Mucosa of rectum (tissue), 2 donors: ENCODE results near the gene SLC29A1.

Source experiments
- H3K27ac ChIP-seq, 2 donors: one replicate each; pipeline ENCODE4 v1.7.0; 2013; ENCODE audit warnings: inconsistent platforms in 2 of 2, low read depth in 2 of 2, low read length in 2 of 2
- H3K27me3 ChIP-seq, 2 donors: one replicate each; pipeline ENCODE4 v1.7.0; 2013; ENCODE audit warnings: low read length in 2 of 2; ENCODE audit not compliant: control insufficient read depth in 2 of 2, insufficient read depth in 2 of 2
- H3K36me3 ChIP-seq, 2 donors: one replicate each; pipeline ENCODE4 v1.7.0; 2013; ENCODE audit warnings: low read length in 2 of 2; ENCODE audit not compliant: control insufficient read depth in 2 of 2, insufficient read depth in 2 of 2
- H3K4me1 ChIP-seq, 2 donors: one replicate each; pipeline ENCODE4 v1.7.0; 2013; ENCODE audit warnings: low read length in 2 of 2, mild to moderate bottlenecking in 1 of 2; ENCODE audit not compliant: control insufficient read depth in 2 of 2, insufficient read depth in 2 of 2
- H3K4me3 ChIP-seq, 2 donors: one replicate each; pipeline ENCODE4 v1.7.0; 2013; ENCODE audit warnings: low read length in 2 of 2
- H3K9ac ChIP-seq, 2 donors: one replicate each; pipeline ENCODE4 v1.7.0; 2013; ENCODE audit warnings: low read length in 2 of 2, low read depth in 1 of 2, mild to moderate bottlenecking in 1 of 2
- H3K9me3 ChIP-seq, 2 donors: one replicate each; pipeline ENCODE4 v1.7.0; 2013; ENCODE audit warnings: low read length in 2 of 2; ENCODE audit not compliant: control insufficient read depth in 2 of 2
- donor health status: healthy.
- donor health status: Normal muscosa, but diverticular disease.

Gene SLC29A1

GRCh38 chr6:44237021-44237812 is 13.8 kb downstream of the SLC29A1 start:
- Histone ChIP-seq H3K4me1 (peaks cover 19 to 24% of the 10 kb centered on the region in 2 donors), H3K9ac (peak overlapping the region; percentile 64 to 85), H3K9me3 (no peaks in the 10 kb centered on the region), H3K27ac (peak overlapping the region; percentile 90 to 94), H3K4me3 (peak overlapping the region; percentile 78 to 82), H3K27me3 (no peaks in the 10 kb centered on the region), H3K36me3 (no peaks in the 10 kb centered on the region)

DNA sequence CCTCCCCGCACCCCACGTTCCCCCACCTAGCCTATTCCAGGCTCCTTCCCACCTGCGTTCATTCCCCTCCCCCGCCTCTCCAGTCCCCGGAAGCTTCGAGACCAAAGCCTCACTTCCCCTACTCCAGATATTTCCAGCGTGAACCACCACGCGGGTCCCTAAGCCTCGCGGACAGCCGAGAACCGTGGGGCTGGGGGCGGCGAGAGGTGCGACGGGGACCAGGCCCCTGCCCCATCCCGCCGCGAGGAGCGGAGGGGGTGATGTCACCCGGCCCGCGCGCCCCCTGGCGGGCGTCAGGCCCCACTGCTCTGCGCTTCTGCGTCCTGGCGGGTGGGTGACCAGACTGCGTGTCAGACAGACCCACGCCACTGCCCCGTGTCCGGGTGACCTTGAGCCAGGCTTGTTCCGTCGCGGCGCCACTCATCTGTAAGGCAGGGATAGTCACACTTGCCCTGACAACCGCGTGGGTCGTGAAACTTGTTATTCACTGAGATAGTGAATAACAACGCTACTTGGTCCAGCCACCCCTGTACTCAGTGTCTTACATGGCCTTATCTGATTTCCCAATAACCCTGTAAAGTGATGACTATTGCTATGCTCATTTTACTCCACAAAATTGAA is 14.5 kb downstream of the SLC29A1 start:
- Histone ChIP-seq H3K4me3 (peak overlapping the region; percentile 78 to 82), H3K9ac (peak overlapping the region; percentile 64 to 85), H3K9me3 (no peaks in the 10 kb centered on the region), H3K36me3 (no peaks in the 10 kb centered on the region), H3K4me1 (peaks cover 19 to 24% of the 10 kb centered on the region in 2 donors), H3K27ac (peak overlapping the region; percentile 90 to 94), H3K27me3 (no peaks in the 10 kb centered on the region)

GRCh38 chr6:44238687-44239350 is 15.4 kb downstream of the SLC29A1 start:
- peak overlapping the region in 1 of 2 donors; percentile 85 for H3K9ac ChIP-seq
- H3K27ac ChIP-seq, result peak overlapping the region; percentile 90 to 94
- no peaks in the 10 kb centered on the region for H3K9me3 ChIP-seq
- H3K4me1 ChIP-seq, result peaks cover 17 to 24% of the 10 kb centered on the region in 2 donors
- peak overlapping the region in 1 of 2 donors; percentile 1 for H3K4me3 ChIP-seq
- H3K36me3 ChIP-seq, result no peaks in the 10 kb centered on the region
- H3K27me3 ChIP-seq, result no peaks in the 10 kb centered on the region

DNA sequence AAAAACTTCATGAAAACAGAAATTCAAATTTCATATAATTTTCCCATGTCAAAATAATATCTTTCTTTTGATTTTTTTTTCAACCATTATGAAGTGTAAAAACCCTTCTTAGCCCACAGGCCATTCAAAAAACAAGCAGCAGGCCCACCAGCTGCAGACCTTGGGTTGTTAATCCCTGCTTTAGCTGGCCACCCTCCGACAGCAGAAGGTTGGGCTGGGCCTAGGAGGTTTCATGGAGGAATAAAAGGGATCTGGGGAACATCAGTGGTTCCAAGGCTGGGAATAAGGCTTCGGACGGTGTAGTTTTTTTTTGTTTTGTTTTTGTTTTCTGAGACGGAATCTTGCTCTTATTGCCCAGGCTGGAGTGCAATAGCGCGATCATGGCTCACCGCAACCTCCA is 19.9 kb downstream of the SLC29A1 start:
- no peak overlapping the region for H3K9ac ChIP-seq
- H3K36me3 ChIP-seq, result no peaks in the 10 kb centered on the region
- H3K27ac ChIP-seq, result no peak overlapping the region
- no peaks in the 10 kb centered on the region for H3K27me3 ChIP-seq
- peaks cover 5 to 12% of the 10 kb centered on the region in 2 donors for H3K4me1 ChIP-seq
- no peak overlapping the region for H3K4me3 ChIP-seq
- H3K9me3 ChIP-seq, result no peaks in the 10 kb centered on the region

DNA sequence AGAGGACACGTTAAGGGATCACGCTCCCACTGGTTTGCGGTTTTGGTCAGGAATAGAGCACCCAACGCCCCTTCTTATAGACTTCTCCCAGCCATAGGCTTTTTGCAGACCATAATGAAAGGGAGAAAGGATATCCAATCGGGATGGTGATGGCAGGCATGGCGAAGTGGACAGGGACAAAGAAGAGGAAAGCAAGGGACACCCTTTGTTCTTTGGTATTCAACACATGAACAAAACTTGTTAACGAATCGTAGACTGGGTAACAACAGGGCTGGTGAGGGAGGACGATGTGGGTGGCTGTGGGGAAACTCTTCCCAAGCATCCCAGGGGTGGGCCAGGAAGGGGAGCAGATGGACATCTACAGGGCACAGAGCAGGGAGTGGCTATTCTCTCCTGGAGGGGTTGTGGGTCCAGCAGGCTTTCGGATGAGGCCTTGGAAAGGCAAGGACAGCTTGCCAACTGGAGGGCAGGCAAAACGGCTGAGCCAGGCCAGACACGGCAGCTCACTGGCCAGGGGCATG is 22.1 kb downstream of the SLC29A1 start:
- Histone ChIP-seq H3K27me3 (no peaks in the 10 kb centered on the region), H3K27ac (peak overlapping the region; percentile 96 to 97), H3K9me3 (no peaks in the 10 kb centered on the region), H3K4me3 (peak overlapping the region; percentile 84 to 100), H3K36me3 (peaks cover 16 to 17% of the 10 kb centered on the region in 2 donors), H3K4me1 (peaks cover 7 to 15% of the 10 kb centered on the region in 2 donors), H3K9ac (peak overlapping the region; percentile 83 to 100)

DNA sequence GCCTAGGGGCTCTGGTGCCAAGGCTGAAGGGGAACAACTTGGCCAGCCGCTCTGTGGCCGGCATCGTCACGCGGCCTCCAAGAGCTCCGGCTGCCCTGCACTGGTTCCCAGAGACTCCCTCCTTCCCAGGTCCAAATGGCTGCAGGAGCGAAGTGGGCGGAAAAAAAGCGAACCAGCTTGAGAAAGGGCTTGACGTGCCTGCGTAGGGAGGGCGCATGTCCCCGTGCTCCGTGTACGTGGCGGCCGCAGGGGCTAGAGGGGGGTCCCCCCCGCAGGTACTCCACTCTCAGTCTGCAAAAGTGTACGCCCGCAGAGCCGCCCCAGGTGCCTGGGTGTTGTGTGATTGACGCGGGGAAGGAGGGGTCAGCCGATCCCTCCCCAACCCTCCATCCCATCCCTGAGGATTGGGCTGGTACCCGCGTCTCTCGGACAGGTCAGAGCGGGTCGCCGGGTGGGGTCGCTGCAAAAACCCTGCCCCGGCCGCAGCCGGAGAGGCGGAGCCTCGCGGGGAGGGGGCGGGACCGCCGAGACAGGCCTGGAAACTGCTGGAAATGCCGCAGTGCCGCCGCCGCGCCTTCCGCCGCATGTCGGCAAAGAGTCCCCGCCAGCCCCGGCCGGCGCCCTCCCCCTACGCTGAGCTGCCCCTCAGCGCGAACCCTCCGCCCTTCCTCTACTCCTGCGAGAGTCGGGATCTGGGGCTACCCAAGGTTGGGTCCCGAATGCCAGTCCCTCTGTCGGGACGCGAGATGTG is 22.7 kb downstream of the SLC29A1 start:
- H3K9ac ChIP-seq, result peak overlapping the region; percentile 83 to 100
- H3K4me3 ChIP-seq, result peak overlapping the region; percentile 84 to 100
- H3K9me3 ChIP-seq, result no peaks in the 10 kb centered on the region
- H3K27me3 ChIP-seq, result no peaks in the 10 kb centered on the region
- peaks cover 23 to 24% of the 10 kb centered on the region in 2 donors for H3K36me3 ChIP-seq
- H3K27ac ChIP-seq, result peak overlapping the region; percentile 96 to 97
- peaks cover 7 to 15% of the 10 kb centered on the region in 2 donors for H3K4me1 ChIP-seq

DNA sequence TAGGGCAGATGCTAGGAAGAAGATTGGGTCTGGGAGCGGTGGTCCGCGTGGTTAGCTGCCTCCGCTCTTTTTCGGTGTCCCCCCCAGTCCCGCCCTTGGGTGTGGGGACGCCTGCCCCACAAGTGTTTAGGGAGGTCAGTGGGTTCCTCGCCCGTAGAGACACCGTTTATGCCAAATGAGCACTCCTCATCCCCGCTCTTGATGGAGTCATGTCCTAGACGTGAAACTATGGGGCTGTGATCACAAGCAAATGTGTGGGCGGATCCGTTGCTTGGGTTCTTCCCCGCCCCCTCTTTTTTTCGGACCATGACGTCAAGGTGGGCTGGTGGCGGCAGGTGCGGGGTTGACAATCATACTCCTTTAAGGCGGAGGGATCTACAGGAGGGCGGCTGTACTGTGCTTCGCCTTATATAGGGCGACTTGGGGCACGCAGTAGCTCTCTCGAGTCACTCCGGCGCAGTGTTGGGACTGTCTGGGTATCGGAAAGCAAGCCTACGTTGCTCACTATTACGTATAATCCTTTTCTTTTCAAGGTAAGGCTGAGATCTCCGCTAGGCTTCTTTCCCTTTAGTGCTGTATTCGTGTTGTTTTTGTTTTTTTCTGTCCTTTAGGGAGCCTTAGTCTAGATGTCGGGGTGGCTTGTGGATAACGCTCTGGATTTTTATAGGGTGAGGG is 23.4 kb downstream of the SLC29A1 start, which contains the start of gene HSP90AB1:
HSP90AB1 (plus strand) TSS at position 439 of the 675 bp plus-strand sequence. CDS start 1,529 bp downstream, outside the sequence.
- no peaks in the 10 kb centered on the region for H3K27me3 ChIP-seq
- H3K4me1 ChIP-seq, result peaks cover 7 to 15% of the 10 kb centered on the region in 2 donors
- no peaks in the 10 kb centered on the region for H3K9me3 ChIP-seq
- H3K27ac ChIP-seq, result peak within 1 kb of the TSS; percentile 96 to 97
- peak within 1 kb of the TSS; percentile 84 to 100 for H3K4me3 ChIP-seq
- peaks cover 29 to 31% of the 10 kb centered on the region in 2 donors for H3K36me3 ChIP-seq
- peak within 1 kb of the TSS; percentile 83 to 100 for H3K9ac ChIP-seq

GRCh38 chr6:44247338-44248302 is 24.2 kb downstream of the SLC29A1 start:
- Histone ChIP-seq H3K4me3 (peak overlapping the region; percentile 84 to 100), H3K9me3 (no peaks in the 10 kb centered on the region), H3K4me1 (peaks cover 7 to 15% of the 10 kb centered on the region in 2 donors), H3K27me3 (no peaks in the 10 kb centered on the region), H3K27ac (peak overlapping the region; percentile 96 to 97), H3K9ac (peak overlapping the region; percentile 83 to 100), H3K36me3 (peaks cover 35 to 36% of the 10 kb centered on the region in 2 donors)
